Smooth muscle cell of the brain vasculature (primary cell): ENCODE measurements around the gene HDAC10.

ENCODE experiments used
- DNase-seq: peaks from one replicate; pipeline ENCODE4 v3.0.0-alpha.2; 2012; ENCODE audit warnings: low read depth, low spot score

Gene HDAC10

DNA sequence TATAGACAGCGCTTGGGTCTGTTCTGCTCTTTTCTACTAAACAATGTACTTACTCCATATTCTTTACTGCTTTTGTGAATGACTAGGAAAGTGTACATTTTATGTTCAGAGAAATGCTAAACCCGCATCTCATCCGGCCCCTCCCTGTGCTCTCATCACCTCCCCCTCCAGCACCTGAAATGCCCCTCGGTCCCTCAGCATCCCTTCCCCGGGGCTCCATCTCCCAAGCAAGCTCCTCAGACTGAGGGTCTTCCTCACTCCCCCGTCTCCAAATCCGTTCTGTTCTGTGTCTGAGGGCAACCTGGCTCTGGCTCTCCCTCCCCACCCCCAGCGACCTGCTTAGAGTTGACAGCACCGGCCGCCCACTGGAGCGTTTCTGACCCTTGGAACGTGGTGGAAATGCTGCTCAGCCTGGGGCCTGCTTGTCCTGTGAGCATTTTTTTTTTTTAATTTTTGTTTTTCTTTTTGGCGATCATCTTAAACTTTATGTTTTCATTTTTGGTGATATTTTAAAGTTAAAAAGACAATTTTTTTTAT is 48.9 kb downstream of the HDAC10 start:
- no peak for DNase-seq

DNA sequence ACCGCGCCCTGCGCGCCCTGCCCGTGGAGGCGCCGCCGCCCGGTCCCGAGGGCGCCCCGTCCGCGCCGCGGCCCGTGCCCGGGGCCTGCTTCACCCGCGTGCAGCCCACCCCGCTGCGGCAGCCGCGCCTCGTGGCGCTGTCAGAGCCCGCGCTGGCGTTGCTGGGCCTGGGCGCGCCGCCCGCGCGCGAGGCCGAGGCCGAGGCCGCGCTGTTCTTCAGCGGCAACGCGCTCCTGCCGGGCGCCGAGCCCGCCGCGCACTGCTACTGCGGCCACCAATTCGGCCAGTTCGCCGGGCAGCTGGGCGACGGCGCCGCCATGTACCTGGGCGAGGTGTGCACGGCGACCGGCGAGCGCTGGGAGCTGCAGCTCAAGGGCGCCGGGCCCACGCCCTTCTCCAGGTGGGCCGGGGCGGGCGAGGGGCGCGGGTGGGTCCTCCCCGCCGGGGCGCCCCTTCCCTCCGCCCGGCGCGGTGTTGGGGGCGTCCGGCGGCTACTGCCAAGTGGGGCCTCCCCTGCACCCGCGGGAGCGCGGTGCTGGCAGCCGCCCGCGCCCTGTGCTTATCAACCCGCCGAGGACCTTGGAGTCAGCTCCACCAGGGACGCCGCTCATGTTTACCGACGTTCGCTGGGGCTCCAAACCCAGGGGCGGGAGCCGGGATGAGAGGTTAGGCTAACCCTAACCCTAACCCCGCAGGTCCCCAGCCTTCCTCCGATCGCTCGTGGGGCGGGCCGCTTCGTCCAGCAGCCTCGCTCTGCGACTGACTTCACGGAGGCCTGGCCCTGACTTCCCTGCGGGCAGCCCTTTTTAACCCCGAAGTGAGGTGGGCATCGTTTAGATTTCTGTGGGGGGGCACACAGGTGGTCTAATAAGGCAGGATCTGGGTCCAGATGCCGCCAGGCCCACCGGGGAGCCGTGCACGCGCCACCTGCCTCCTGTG is 49.6 kb downstream of the HDAC10 start:
- no peak for DNase-seq

DNA sequence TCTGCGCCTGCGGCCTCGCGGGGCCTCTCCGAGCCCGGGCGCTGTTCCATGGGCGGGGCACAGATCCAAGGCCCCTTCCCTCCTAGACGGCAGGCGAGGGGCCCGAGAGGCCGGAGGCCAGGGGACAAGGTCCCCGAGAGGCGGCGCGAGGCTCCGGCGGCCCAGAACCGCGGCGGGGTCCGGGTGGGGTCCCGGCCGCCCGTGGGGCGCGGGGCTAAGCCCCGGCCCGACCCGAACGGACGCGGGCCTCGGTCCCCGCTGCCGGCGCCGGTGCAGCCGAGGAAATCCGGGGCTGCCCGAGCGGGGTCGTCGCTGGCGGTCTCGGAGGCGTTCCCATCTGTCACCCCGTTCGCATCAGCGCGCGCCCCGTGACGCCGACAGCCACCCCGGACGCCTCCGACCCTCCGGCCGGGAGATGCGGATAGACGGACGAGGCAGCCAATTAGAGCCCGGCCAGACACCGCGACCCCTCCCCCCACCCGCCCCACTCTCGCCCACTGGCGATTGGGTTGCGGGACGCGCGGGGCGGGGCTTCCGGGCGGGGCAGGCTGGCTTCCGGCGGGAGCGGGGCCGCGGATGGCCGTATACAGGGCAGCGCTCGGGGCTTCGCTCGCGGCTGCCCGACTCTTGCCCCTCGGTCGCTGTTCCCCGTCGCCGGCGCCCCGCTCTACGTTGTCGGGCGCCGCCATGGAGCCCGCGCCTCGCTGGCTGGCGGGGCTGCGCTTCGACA is 50.4 kb downstream of the HDAC10 start, which contains the start of gene SELENOO:
SELENOO (plus strand) TSS at position 551 of the 730 bp plus-strand sequence; CDS start at position 577, 26 bp downstream.
- peak; percentile 55 for DNase-seq

DNA sequence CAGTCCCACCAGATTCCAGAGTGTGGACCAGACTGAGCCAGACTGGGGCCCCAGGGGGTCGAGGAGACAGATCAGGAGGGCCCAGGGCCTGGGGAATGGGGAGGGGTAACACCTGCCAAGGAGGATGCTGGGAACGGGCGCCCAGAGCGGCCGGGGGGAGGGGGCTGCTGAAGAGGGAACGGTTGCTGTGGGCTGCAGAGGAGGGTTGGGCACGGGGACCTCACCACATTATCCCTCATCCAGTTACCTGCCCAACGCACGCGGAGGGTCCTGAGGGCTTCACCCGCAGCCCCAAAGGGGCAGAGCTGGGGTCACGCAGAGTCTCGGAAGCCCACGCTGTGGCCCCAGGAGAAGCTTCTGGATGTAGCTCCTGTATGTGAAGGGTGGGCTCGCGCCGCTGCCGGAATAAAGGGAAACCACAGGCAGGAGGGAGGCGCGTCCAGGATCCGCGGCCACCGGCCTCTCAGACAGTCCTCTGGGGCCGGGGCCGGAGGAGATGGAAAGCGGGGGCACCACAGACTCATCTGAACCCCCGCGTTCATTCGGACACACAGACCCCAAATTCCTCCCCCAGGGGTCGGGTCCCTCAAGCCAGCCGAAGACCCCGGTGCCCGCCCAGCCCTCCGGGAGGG is 51.1 kb downstream of the HDAC10 start:
- no peak for DNase-seq

DNA sequence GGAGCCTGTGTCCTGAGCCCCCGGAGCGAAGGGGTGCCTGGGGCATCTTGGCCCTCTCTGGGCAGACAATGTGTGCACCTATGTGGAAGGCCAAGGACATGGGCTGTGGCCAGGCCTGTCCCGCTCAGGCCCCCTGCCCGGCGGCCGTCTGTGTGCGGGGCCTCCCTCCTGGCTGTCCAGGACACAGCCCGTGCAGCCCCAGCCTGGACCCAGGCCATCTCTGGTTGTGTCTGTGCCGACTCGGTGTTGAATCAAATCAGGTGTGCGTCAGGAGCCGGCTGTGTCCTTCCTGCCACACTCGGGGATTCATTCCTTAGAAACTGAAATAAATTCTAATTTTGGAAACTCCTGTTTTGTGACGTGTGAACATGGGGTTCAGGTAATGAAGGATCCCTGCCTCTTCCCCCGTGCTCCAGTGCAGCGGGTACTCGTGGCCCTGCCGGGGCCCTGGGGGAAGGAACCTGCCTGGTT is 51.8 kb downstream of the HDAC10 start:
- DNase-seq = no peak

DNA sequence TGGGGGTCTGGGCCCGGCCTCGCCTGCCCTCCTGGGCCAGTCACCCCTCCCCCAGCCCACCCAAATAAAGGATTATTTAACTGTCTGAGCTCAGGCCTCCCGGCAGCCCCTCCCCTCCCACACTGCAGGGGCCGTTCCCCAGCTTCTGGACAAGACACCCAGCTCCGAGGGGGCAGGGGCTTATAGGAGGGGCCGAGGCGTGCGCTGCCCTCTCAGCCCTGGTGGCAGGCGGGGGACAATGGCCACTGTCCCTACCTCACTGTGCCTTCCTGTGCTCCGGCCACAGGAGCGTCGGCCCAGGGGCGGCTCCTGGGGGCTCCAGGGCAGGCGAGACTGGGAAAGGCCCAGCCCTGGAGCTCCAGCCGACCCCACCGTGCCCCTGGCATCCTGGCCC is 52.4 kb downstream of the HDAC10 start:
- DNase-seq = no peak

DNA sequence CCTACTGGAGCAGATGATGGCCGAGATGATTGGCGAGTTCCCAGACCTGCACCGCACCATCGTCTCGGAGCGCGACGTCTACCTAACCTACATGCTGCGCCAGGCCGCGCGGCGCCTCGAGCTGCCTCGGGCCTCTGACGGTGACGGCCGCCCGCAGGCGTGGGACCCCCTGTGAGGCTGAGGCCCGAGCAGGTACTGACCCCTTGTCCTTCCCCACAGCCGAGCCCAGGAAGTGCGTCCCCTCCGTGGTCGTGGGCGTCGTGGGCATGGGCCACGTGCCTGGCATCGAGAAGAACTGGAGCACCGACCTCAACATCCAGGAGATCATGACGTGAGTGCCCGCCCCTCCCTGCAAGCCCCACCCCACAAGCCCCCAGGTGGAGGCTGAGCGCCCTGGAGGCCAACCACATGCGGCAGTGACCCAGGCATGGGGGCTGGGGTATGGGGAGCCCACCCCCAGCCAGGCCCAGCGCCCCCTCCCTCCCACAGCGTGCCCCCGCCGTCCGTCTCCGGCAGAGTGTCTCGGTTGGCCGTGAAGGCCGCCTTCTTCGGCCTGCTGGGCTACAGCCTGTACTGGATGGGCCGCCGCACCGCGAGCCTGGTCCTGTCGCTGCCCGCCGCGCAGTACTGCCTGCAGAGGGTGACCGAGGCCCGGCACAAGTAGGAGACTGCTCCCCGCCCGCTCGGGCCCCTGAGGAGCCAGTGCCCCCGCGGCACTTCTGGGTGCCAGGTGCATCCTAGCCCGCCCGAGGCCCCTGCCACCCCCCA is 53.0 kb downstream of the HDAC10 start:
- no peak for DNase-seq

DNA sequence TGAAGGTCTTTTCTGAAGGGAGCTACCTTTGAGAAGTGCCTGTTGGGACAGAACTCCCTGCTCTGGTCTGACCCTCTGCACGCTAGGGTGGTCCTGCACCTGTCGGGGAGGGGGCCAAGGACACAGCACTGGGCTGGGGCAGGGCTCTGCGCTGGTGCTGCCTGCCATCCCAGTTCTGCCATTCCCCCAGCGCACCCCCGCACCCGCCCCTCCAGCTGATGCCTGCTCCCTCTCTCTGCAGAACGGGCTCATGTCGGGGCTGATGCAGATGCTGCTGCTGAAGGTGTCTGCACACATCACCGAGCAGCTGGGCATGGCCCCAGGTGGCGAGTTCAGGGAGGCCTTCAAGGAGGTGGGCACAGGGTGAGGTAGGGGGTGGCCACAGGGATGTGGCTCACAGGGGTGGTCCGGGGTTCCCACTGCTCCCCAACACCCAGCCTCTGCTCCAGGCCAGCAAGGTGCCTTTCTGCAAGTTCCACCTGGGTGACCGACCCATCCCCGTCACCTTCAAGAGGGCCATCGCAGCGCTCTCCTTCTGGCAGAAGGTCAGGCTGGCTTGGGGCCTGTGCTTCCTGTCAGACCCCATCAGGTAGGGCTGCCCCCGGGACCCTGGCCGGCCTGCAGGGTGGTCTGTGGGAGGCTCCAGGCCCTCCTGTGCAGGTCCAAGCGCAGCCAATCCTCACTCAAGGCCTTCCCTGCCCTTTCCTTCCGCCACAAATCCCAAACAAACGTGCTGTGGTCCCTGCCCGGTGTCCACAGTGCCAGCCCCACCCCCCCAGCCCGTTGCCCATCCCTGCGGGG is 53.9 kb downstream of the HDAC10 start:
- no peak for DNase-seq

DNA sequence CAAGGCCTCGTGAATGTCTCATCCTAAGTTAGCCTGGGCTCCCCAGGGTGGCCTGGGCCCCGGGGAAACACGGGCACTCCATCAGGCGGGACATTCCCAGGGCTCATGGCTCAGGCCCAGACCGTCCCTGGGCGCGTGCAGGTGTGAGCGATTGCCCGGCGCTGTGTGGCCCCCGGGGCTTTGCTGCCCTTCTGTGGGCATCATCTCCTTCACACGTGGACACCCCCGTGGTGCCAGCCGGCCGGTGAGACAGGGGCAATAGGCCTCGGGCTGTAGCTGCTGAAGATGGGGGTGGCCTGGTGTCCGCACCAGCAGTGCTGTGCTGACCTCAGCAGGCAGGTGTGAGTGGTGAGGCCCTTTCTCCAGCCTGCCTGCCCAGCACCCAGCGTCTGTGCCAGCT is 54.8 kb downstream of the HDAC10 start:
- no peak for DNase-seq
